Stimulated activated CD8-positive, alpha-beta memory T cell treated with anti-CD3 and anti-CD28 coated beads, Interleukin-4, amount 100 ng/mL, for 1 hour (primary cell): ENCODE data around the gene WARS2.

Experiments used
- DNase-seq, 2 donors: peaks; one replicate each; pipeline ENCODE4 v3.0.0-alpha.2; 2020; ENCODE audit warnings: low read depth in 2 of 2, low spot score in 1 of 2

The WARS2 gene

GRCh38 chr1:119032986-119033385 is 107.5 kb downstream of the WARS2 start:
- DNase-seq, result no peak

DNA sequence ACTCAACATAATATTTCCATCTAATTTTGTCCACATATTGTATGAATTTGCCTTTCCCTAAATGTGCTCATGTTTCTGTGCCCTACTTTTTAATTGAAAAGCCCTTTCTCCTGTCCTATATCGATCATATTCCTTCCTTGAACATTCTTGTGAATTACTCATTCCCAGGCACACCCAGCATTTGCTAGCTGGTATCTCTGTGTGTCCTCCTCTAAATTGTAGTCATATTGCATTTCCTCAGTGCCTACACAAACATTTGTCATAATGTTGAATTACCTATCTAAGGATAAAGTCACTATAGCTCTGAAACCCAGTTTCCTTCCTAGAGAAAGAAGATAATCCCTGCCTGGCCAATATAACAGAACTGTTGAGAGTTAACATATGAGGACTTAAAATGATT is 112.7 kb downstream of the WARS2 start:
- no peak for DNase-seq

DNA sequence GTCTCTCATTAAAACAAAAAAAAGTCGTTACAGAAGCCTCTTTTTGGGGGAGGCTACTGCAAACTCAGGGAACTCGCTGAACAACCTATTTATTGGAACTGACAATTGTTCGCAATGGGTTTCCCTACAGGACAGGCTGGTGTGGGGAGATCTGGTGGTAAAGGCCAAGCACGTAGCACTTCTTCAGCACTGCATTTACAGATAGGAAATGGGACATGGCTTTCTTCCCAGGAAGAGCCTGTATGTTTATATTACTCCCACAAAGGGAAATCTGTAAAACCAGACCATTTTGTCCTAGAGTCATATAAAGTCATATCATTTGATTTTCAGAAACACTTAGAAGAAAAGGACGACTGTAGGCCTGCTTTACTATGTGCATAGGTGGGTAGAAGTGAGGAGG is 113.5 kb downstream of the WARS2 start:
- DNase-seq, result no peak

DNA sequence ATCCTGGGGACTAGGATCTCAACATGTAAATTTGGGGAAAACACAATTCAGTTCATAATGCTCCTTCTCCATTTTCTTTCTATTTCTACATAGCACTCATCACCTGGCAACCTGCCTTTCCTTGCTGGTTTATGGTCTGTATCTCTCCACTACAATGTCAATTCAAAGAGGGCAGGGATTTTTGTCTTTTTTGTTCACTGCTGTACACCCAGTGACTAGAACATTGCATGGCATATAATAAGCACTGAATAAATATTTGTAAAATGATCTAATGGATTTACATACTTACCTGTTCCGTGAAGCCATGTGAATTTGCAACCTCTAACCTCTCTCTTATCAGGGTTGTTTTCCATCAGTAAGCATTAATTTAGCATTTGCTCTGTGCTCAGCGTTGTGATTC is 124.9 kb downstream of the WARS2 start:
- DNase-seq, result no peak

GRCh38 chr1:119012383-119012782 is 128.1 kb downstream of the WARS2 start:
- DNase-seq, result no peak

GRCh38 chr1:119011706-119012105 is 128.7 kb downstream of the WARS2 start:
- no peak for DNase-seq

DNA sequence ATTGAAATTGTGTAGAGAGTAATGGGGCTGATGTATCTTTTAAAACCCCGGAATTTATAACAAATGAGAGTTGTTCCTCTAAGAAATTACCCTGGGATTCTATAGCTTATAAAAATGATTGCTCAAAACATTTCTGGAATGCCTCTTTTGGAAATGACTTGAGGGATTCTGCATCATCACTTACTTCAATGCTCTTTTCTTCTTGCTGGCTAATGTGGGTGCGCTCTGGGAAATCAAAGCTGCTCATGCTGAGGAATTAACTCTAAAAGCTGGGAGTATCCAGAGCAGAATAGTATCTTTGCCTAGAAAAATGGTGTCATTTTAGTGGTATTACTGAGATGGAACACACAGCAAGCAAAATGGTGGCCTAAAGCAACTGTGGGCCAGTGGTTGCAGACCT is 129.3 kb downstream of the WARS2 start:
- no peak for DNase-seq

DNA sequence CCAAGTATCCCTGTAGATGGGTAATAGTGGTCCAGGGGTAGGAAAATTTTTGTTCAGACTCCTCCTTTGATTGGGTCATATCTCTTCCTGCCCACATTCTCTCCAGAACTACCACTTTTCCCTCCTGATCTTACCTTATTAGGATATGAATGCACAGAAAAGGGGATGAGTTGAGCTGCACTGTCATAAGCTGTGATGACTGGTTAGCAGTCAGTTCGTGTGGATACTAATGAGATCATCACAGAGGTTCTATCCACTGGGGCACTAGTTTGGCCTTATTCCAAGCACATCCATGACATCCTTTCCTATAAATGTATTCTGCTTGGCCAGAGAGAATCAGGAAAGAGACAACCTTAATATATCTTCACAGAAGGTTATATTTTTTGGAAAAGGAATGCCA is 130.3 kb downstream of the WARS2 start:
- no peak for DNase-seq

DNA sequence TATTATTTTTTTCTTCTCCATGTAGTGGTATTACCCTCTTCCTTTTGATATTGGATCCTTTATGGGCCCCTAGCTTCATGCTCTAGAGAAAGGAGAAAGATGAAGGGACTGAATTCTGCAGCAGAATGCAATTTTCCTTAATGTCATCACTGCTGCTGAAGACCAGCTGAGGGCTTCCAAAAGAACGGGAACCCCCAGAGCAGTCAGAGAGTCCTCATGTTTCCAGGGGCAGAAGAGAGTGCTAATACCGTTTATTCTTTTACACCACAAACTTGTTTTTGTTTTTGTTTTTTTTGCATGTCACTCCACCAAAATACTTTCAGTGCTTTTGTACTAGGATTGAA is 131.2 kb downstream of the WARS2 start:
- no peak for DNase-seq

DNA sequence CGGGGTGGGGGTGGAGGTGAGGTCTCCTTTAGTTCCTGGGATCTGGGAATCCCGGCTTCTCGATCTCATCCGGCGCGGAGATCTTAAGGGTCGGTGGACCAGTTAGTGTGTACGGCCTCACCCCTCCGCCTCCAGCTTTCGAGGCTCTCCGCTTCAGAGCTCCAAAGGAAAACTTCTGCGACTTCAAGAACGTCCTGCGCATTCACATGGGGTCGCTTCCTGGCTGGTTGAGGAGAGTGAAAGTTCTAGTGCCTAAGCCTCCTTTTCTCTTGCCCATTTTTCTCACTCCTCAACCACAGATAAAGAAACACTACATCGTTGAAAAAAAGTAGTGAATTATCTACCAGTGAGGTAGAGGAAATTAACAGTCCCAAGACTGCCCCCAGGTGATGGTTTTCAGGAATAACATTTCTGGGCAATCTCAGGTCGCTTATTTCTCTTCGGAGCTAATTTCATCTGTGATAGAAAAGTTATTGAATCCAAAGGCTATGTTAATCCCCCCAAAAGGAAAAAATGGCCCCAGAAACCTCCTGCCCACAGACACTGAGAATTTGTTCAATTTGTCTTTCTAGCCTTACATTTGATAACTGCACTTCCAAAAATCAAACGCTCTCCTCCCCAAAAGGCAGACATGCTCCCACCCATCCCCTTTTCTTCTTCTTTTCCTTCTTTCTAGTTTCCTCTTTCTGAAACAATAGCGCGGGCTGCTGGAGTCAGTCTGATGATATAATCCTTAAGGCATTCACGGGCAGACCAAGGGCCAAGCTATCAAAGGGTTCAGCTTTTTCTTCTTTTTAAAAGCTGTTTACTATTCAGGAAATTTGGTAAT is 131.8 kb downstream of the WARS2 start:
- DNase-seq, result no peak

DNA sequence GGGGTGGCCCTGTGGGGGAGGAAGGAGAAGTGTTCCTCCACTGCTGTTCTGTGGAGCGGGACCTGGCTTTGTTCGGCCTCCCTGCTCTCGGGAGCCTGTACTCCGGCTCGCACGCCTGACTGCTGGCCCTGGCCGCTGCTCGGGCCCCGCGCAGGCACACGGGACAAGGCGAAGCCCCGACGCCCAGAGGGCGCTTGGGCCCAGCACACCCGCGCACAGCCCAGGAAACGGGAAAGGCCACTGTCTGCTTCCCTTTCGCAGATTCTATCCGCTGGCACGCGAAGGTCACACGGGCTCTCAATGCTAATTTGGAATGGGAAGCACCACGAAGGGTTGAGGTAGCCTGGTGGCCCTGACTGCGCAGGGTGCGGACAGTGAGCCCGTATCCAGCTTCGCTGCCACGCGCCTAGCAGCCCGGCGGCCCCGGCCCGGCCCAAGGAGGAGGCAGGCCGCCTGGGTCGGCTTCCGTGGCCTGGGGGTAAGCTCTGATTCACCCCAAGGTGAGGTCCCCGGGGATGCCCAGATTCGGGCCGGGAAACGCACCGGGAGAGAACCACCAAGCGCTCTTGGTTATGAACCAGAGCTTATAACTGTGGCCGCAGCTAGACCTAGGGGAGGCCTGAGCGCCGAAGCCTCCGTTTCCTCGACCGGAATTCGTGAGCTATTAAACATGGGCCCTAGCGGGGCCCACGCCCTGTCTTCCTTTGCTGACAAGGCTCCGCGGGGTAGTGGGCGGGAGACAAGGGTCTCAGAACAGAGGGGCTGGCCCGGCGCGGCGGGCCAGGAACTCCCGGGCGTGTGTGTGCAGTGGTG is 132.6 kb downstream of the WARS2 start:
- no peak for DNase-seq

GRCh38 chr1:119007339-119007669 is 133.1 kb downstream of the WARS2 start:
- no peak for DNase-seq

DNA sequence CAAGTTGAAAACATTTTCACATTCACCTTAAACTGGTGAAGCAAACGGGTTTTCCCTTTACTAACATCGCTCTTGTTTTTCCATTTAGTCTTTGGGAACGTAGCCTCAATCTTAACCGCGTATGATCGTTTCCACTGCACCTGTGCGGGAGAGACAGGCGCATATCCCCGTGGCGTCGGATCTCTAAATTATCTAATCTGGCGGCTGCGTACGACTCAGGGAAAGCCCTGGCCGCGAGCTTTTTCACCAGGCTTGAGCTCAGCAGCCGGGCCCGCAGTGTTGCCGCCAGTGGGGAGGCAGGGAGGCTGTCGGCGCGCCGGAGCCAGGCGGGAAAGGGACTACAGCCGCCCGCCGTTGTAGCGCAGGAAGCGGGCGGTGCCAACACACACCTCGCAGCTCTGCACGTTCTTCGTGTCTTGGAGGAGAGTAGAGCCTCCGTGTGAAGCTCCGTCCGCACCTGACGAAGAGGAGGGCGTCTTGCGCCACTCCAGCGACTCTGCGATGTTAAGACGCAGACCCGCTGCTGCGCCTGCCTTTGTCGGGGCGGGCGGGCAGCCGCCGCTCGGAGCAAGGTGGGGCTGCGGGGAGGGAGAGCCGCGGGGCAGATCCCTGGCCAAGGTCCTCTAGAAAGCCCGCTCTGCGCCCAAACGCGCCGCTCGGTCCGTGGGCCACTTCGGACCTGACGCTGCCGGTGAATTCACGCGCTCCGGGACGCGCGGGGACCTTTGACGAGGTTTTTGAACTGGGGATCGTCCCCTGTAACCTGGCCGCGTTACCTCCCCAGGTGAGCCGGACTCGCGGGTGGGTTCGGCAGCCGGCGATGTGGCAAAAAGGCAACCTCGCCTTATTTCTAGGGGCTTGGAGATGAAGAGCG is 133.8 kb downstream of the WARS2 start:
- DNase-seq, result no peak

GRCh38 chr1:119005724-119006405 is 134.6 kb downstream of the WARS2 start:
- DNase-seq, result no peak

GRCh38 chr1:119004781-119005180 is 135.7 kb downstream of the WARS2 start:
- DNase-seq, result no peak

GRCh38 chr1:119004129-119004527 is 136.3 kb downstream of the WARS2 start:
- DNase-seq, result no peak

- DNase-seq, result no peak
Measured at GRCh38 chr1:119003413-119004128, 136.9 kb downstream of the WARS2 start.

- DNase-seq, result no peak
Measured at GRCh38 chr1:119002028-119002686, 138.3 kb downstream of the WARS2 start.

GRCh38 chr1:119001181-119002027 is 139.0 kb downstream of the WARS2 start:
- DNase-seq, result no peak
